Measurements from ENCODE around the gene FADS1.

Gene FADS1

GRCh38 chr11:61784506-61784805 is 32.3 kb downstream of the FADS1 start:
- no peaks in the 10 kb centered on the region for H3K27me3 ChIP-seq (ENCODE audit: control insufficient read depth in 2 of 2, insufficient read depth in 2 of 2, low read length in 2 of 2)
- no peak overlapping the region for H3K27ac ChIP-seq (ENCODE audit: low read depth in 2 of 2, low read length in 2 of 2)
- H3K36me3 ChIP-seq (ENCODE audit: control insufficient read depth in 2 of 2, insufficient read depth in 2 of 2, low read length in 2 of 2) = peaks cover 26 to 50% of the 10 kb centered on the region in 2 donors
- H3K9ac ChIP-seq (ENCODE audit: low read depth in 1 of 2, low read length in 2 of 2) = no peak overlapping the region
- H3K4me1 ChIP-seq (ENCODE audit: control insufficient read depth in 2 of 2, insufficient read depth in 2 of 2, low read length in 2 of 2) = no peaks in the 10 kb centered on the region
- no peak overlapping the region for H3K4me3 ChIP-seq (ENCODE audit: low read length in 2 of 2)
- no peaks in the 10 kb centered on the region for H3K9me3 ChIP-seq (ENCODE audit: control insufficient read depth in 2 of 2, low read length in 2 of 2)

- Histone ChIP-seq H3K9me3 (ENCODE audit: control insufficient read depth in 2 of 2, low read length in 2 of 2) (no peaks in the 10 kb centered on the region), H3K4me1 (ENCODE audit: control insufficient read depth in 2 of 2, insufficient read depth in 2 of 2, low read length in 2 of 2) (no peaks in the 10 kb centered on the region), H3K4me3 (ENCODE audit: low read length in 2 of 2) (no peak overlapping the region), H3K27ac (ENCODE audit: low read depth in 2 of 2, low read length in 2 of 2) (no peak overlapping the region), H3K36me3 (ENCODE audit: control insufficient read depth in 2 of 2, insufficient read depth in 2 of 2, low read length in 2 of 2) (peaks cover 25 to 44% of the 10 kb centered on the region in 2 donors), H3K27me3 (ENCODE audit: control insufficient read depth in 2 of 2, insufficient read depth in 2 of 2, low read length in 2 of 2) (no peaks in the 10 kb centered on the region), H3K9ac (ENCODE audit: low read depth in 1 of 2, low read length in 2 of 2) (no peak overlapping the region)
Observed at GRCh38 chr11:61783717-61784505, 32.9 kb downstream of the FADS1 start.

- H3K27ac ChIP-seq (ENCODE audit: low read depth in 2 of 2, low read length in 2 of 2) = no peak overlapping the region
- H3K36me3 ChIP-seq (ENCODE audit: control insufficient read depth in 2 of 2, insufficient read depth in 2 of 2, low read length in 2 of 2) = peaks cover 21 to 35% of the 10 kb centered on the region in 2 donors
- no peaks in the 10 kb centered on the region for H3K4me1 ChIP-seq (ENCODE audit: control insufficient read depth in 2 of 2, insufficient read depth in 2 of 2, low read length in 2 of 2)
Observed at GRCh38 chr11:61782841-61783240, 34.0 kb downstream of the FADS1 start.

GRCh38 chr11:61782299-61782698 is 34.5 kb downstream of the FADS1 start:
- Histone ChIP-seq H3K27ac (ENCODE audit: low read depth in 2 of 2, low read length in 2 of 2) (no peak overlapping the region), H3K4me3 (ENCODE audit: low read length in 2 of 2) (no peak overlapping the region), H3K9me3 (ENCODE audit: control insufficient read depth in 2 of 2, low read length in 2 of 2) (no peaks in the 10 kb centered on the region), H3K4me1 (ENCODE audit: control insufficient read depth in 2 of 2, insufficient read depth in 2 of 2, low read length in 2 of 2) (no peaks in the 10 kb centered on the region), H3K36me3 (ENCODE audit: control insufficient read depth in 2 of 2, insufficient read depth in 2 of 2, low read length in 2 of 2) (peaks cover 16 to 30% of the 10 kb centered on the region in 2 donors), H3K9ac (ENCODE audit: low read depth in 1 of 2, low read length in 2 of 2) (no peak overlapping the region), H3K27me3 (ENCODE audit: control insufficient read depth in 2 of 2, insufficient read depth in 2 of 2, low read length in 2 of 2) (no peaks in the 10 kb centered on the region)

More at GRCh38 chr11:61782841-61783240, 34.0 kb downstream of the FADS1 start:
- Histone ChIP-seq H3K9me3 (ENCODE audit: control insufficient read depth in 2 of 2, low read length in 2 of 2) (no peaks in the 10 kb centered on the region), H3K9ac (ENCODE audit: low read depth in 1 of 2, low read length in 2 of 2) (no peak overlapping the region), H3K4me3 (ENCODE audit: low read length in 2 of 2) (no peak overlapping the region), H3K27me3 (ENCODE audit: control insufficient read depth in 2 of 2, insufficient read depth in 2 of 2, low read length in 2 of 2) (no peaks in the 10 kb centered on the region)

DNA sequence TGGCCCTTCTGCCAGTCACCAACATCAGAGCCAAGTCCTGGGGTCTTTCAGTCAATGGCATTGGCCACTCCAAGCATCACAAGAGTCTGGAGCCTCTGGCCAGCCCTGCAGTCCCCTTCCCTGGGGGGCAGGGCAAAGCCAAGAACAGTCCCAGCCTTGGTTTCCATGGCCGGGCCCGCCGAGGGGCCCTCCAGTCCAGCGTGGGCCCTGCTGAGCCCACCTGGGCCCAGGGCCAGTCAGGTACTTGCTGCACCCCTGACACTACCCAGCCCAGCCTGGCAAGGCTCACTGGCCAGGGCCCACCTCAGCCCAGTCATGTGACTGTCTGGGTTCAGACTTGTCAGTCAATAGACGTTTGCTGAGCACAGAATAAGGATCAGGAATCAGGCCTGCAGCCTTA is 35.2 kb downstream of the FADS1 start:
- Histone ChIP-seq H3K9me3 (ENCODE audit: control insufficient read depth in 2 of 2, low read length in 2 of 2) (no peaks in the 10 kb centered on the region), H3K36me3 (ENCODE audit: control insufficient read depth in 2 of 2, insufficient read depth in 2 of 2, low read length in 2 of 2) (peaks cover 10 to 23% of the 10 kb centered on the region in 2 donors), H3K27me3 (ENCODE audit: control insufficient read depth in 2 of 2, insufficient read depth in 2 of 2, low read length in 2 of 2) (no peaks in the 10 kb centered on the region), H3K4me3 (ENCODE audit: low read length in 2 of 2) (no peak overlapping the region), H3K4me1 (ENCODE audit: control insufficient read depth in 2 of 2, insufficient read depth in 2 of 2, low read length in 2 of 2) (no peaks in the 10 kb centered on the region), H3K27ac (ENCODE audit: low read depth in 2 of 2, low read length in 2 of 2) (no peak overlapping the region), H3K9ac (ENCODE audit: low read depth in 1 of 2, low read length in 2 of 2) (no peak overlapping the region)

DNA sequence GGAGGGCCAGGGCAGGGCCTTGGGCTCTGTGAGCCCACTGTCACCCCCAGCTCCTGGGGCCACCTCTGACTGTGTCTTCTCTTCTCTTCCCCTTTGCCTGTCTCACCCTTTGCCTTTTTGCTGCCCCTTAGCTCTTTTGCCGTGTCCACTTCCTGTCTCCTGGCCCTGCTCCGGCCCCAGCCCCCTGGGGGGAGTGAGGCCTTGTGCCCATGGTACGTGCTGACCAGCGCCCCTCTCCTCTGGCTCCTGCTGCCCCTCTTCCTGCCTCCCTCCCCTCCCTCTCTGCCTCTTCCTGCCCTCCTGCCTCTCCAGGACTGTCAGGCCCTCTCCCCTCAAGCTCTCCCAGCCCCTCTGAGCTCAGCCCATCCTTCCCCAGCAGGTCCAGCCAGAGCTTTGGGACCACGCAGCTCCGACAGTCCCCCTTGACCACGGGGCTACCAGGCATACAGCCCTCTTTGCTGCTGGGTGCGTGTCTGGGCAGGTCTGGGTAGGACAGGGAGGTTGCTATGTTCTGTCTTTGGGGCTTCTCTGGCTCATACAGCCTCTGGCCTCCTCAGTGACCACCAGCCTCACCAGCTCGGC is 36.1 kb downstream of the FADS1 start:
- Histone ChIP-seq H3K9me3 (ENCODE audit: control insufficient read depth in 2 of 2, low read length in 2 of 2) (no peaks in the 10 kb centered on the region), H3K4me3 (ENCODE audit: low read length in 2 of 2) (no peak overlapping the region), H3K27ac (ENCODE audit: low read depth in 2 of 2, low read length in 2 of 2) (no peak overlapping the region), H3K4me1 (ENCODE audit: control insufficient read depth in 2 of 2, insufficient read depth in 2 of 2, low read length in 2 of 2) (no peaks in the 10 kb centered on the region), H3K9ac (ENCODE audit: low read depth in 1 of 2, low read length in 2 of 2) (no peak overlapping the region), H3K27me3 (ENCODE audit: control insufficient read depth in 2 of 2, insufficient read depth in 2 of 2, low read length in 2 of 2) (no peaks in the 10 kb centered on the region), H3K36me3 (ENCODE audit: control insufficient read depth in 2 of 2, insufficient read depth in 2 of 2, low read length in 2 of 2) (peaks cover 10 to 14% of the 10 kb centered on the region in 2 donors)

- Histone ChIP-seq H3K9ac (ENCODE audit: low read depth in 1 of 2, low read length in 2 of 2) (no peak overlapping the region), H3K4me1 (ENCODE audit: control insufficient read depth in 2 of 2, insufficient read depth in 2 of 2, low read length in 2 of 2) (no peaks in the 10 kb centered on the region), H3K9me3 (ENCODE audit: control insufficient read depth in 2 of 2, low read length in 2 of 2) (no peaks in the 10 kb centered on the region), H3K4me3 (ENCODE audit: low read length in 2 of 2) (no peak overlapping the region), H3K27ac (ENCODE audit: low read depth in 2 of 2, low read length in 2 of 2) (no peak overlapping the region), H3K27me3 (ENCODE audit: control insufficient read depth in 2 of 2, insufficient read depth in 2 of 2, low read length in 2 of 2) (no peaks in the 10 kb centered on the region), H3K36me3 (ENCODE audit: control insufficient read depth in 2 of 2, insufficient read depth in 2 of 2, low read length in 2 of 2) (peaks cover 6 to 10% of the 10 kb centered on the region in 2 donors)
Observed at GRCh38 chr11:61779666-61780525, 36.9 kb downstream of the FADS1 start.

DNA sequence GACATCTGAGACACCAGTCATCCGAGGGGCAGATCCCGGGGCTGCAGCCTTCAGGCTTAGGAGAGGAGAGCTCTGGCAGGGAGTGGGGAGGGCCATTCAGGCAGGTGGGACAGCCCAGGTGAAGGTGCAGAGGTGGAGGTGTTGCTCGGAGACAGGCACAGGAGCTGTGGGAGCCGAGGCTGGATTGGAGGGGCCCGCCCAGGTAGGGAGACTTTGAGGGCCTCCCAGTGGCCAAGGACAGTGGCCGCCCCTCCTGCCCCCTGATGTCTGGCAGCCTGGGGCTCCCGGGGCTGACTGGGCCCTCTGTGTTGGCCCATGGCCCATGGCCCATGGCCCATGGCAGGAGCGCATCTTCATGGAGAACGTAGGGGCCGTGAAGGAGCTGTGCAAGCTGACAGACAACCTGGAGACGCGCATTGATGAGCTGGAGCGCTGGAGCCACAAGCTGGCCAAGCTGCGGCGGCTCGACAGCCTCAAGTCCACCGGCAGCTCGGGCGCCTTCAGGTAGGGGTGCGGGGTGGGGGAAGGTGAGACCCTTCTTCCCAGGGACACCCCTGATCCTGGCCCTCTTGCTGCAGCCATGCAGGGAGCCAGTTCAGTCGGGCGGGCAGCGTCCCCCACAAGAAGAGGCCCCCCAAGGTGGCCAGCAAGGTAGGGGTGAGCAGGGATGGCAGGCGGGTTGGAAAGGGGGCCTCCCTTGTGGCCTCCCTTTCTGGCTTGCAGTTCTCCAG is 37.7 kb downstream of the FADS1 start:
- no peaks in the 10 kb centered on the region for H3K27me3 ChIP-seq (ENCODE audit: control insufficient read depth in 2 of 2, insufficient read depth in 2 of 2, low read length in 2 of 2)
- no peak overlapping the region for H3K27ac ChIP-seq (ENCODE audit: low read depth in 2 of 2, low read length in 2 of 2)
- H3K4me3 ChIP-seq (ENCODE audit: low read length in 2 of 2) = no peak overlapping the region
- H3K4me1 ChIP-seq (ENCODE audit: control insufficient read depth in 2 of 2, insufficient read depth in 2 of 2, low read length in 2 of 2) = no peaks in the 10 kb centered on the region
- H3K9me3 ChIP-seq (ENCODE audit: control insufficient read depth in 2 of 2, low read length in 2 of 2) = no peaks in the 10 kb centered on the region
- peaks cover 0 to 5% of the 10 kb centered on the region in 2 donors for H3K36me3 ChIP-seq (ENCODE audit: control insufficient read depth in 2 of 2, insufficient read depth in 2 of 2, low read length in 2 of 2)
- H3K9ac ChIP-seq (ENCODE audit: low read depth in 1 of 2, low read length in 2 of 2) = no peak overlapping the region

GRCh38 chr11:61778357-61778886 is 38.4 kb downstream of the FADS1 start:
- H3K4me1 ChIP-seq (ENCODE audit: control insufficient read depth in 2 of 2, insufficient read depth in 2 of 2, low read length in 2 of 2) = no peaks in the 10 kb centered on the region
- peaks cover 0 to 5% of the 10 kb centered on the region in 2 donors for H3K36me3 ChIP-seq (ENCODE audit: control insufficient read depth in 2 of 2, insufficient read depth in 2 of 2, low read length in 2 of 2)
- no peaks in the 10 kb centered on the region for H3K27me3 ChIP-seq (ENCODE audit: control insufficient read depth in 2 of 2, insufficient read depth in 2 of 2, low read length in 2 of 2)
- H3K9me3 ChIP-seq (ENCODE audit: control insufficient read depth in 2 of 2, low read length in 2 of 2) = no peaks in the 10 kb centered on the region
- H3K9ac ChIP-seq (ENCODE audit: low read depth in 1 of 2, low read length in 2 of 2) = no peak overlapping the region
- H3K27ac ChIP-seq (ENCODE audit: low read depth in 2 of 2, low read length in 2 of 2) = no peak overlapping the region
- no peak overlapping the region for H3K4me3 ChIP-seq (ENCODE audit: low read length in 2 of 2)

Measured in mucosa of rectum (tissue), 2 donors.